ENCODE results near the gene DENND1A. TPM values are rescaled to one million over a fixed set of nuclear protein-coding genes. Genes with fewer than 3 reads are reported as not detected.

Gene DENND1A, protein sequence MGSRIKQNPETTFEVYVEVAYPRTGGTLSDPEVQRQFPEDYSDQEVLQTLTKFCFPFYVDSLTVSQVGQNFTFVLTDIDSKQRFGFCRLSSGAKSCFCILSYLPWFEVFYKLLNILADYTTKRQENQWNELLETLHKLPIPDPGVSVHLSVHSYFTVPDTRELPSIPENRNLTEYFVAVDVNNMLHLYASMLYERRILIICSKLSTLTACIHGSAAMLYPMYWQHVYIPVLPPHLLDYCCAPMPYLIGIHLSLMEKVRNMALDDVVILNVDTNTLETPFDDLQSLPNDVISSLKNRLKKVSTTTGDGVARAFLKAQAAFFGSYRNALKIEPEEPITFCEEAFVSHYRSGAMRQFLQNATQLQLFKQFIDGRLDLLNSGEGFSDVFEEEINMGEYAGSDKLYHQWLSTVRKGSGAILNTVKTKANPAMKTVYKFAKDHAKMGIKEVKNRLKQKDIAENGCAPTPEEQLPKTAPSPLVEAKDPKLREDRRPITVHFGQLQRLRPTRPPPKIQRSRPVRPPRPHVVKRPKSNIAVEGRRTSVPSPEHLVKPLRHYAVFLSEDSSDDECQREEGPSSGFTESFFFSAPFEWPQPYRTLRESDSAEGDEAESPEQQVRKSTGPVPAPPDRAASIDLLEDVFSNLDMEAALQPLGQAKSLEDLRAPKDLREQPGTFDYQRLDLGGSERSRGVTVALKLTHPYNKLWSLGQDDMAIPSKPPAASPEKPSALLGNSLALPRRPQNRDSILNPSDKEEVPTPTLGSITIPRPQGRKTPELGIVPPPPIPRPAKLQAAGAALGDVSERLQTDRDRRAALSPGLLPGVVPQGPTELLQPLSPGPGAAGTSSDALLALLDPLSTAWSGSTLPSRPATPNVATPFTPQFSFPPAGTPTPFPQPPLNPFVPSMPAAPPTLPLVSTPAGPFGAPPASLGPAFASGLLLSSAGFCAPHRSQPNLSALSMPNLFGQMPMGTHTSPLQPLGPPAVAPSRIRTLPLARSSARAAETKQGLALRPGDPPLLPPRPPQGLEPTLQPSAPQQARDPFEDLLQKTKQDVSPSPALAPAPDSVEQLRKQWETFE
- total RNA-seq = 6.5 and 9.2 TPM in 2 replicates

GRCh38 chr9:123929870-123930831 is at the start of gene DENND1A:
Gene DENND1A, minus strand, starts transcription at chr9:123930126. Its CDS starts 221 bp downstream, at chr9:123929905.

GRCh38 chr9:123355761-123356431 is 574.0 kb downstream of the DENND1A start, which contains the start of gene CRB2:
Gene CRB2, plus strand, starts transcription at chr9:123356197. Its CDS starts 64 bp downstream, at chr9:123356261.

Other genes with a start within 250 kb of the DENND1A start
- gene LHX2, start 81.6 kb upstream of the DENND1A start, total RNA-seq = not detected in 2 replicates